Small intestine (tissue), 7 donors: ENCODE data around the gene ENO2. TPM values are rescaled to one million over a fixed set of nuclear protein-coding genes. Genes with fewer than 3 reads are reported as not detected.
"Not testable (repeated sequence)": the region's sequence is repeated elsewhere in the genome, so short reads cannot be mapped to it uniquely, and the experiment has no call there.

Source experiments
- DNase-seq, 2 donors: peaks; one replicate each; pipeline versions ENCODE4 v3.0.0 to v3.0.0-alpha.2; 2013
- FAIRE-seq: peaks from 2 replicates; lab custom pipeline; 2012; peaks lifted over from hg19 to GRCh38; lab: Jason Lieb, UNC
- H3K27ac ChIP-seq, 3 donors: one replicate each; pipeline ENCODE4 v1.5.1; 2013; ENCODE audit warnings: low read length in 2 of 3, mild to moderate bottlenecking in 2 of 3, control low read depth in 1 of 3, inconsistent platforms in 1 of 3, low read depth in 1 of 3, moderate library complexity in 1 of 3
- H3K27me3 ChIP-seq, 3 donors: one replicate each; pipeline ENCODE4 v1.6.1; 2013; ENCODE audit warnings: low read length in 3 of 3, inconsistent platforms in 1 of 3; ENCODE audit not compliant: control insufficient read depth in 3 of 3, insufficient read depth in 3 of 3
- H3K36me3 ChIP-seq, 3 donors: one replicate each; pipeline ENCODE4 v1.6.1; 2013; ENCODE audit warnings: low read length in 3 of 3, inconsistent platforms in 1 of 3, low read depth in 1 of 3, mild to moderate bottlenecking in 1 of 3, moderate library complexity in 1 of 3; ENCODE audit not compliant: control insufficient read depth in 3 of 3, insufficient read depth in 2 of 3
- H3K4me1 ChIP-seq, 3 donors: one replicate each; pipeline ENCODE4 v1.6.1; 2013; ENCODE audit warnings: low read length in 2 of 3, inconsistent platforms in 1 of 3, low read depth in 1 of 3, mild to moderate bottlenecking in 1 of 3, moderate library complexity in 1 of 3; ENCODE audit not compliant: control insufficient read depth in 3 of 3, insufficient read depth in 2 of 3
- H3K4me3 ChIP-seq, 3 donors: one replicate each; pipeline ENCODE4 v1.5.1; 2013; ENCODE audit warnings: low read length in 3 of 3, control low read depth in 1 of 3, inconsistent platforms in 1 of 3, low read depth in 1 of 3, mild to moderate bottlenecking in 1 of 3, moderate library complexity in 1 of 3
- H3K9me3 ChIP-seq, 2 donors: one replicate each; pipeline ENCODE4 v1.6.1; 2013; ENCODE audit warnings: low read depth in 1 of 2, low read length in 1 of 2; ENCODE audit not compliant: control insufficient read depth in 2 of 2, insufficient read depth in 1 of 2
- WGBS, 3 donors: extraction: QIAGEN DNeasy Blood & Tissue Kit; methylation state at CpG; one replicate each; pipeline ENCODE4 v1.1.7; 2013; 5-methylcytosine and 5-hydroxymethylcytosine counted together
- polyA plus RNA-seq, 4 donors: library from polyadenylated mRNA; stranded (reverse) in 3 of 4; unstranded in 1 of 4; fragments of 200-250 nt in 3 of 4; fragments of 120-200 nt in 1 of 4; gene quantifications; one replicate each; pipeline versions ENCODE4 v1.2.1 to v1.2.3, GENCODE V29; 2013
- donor health status: healthy with polysubstance abuse.
- donor health status: control.
- donor health status: control.
- donor health status: Bipolar disorder and iron deficiency.
- donor health status: healthy.

Gene ENO2
- polyA plus RNA-seq, 4 donors, result 0.67 to 19.1 (median 3.1) TPM

DNA sequence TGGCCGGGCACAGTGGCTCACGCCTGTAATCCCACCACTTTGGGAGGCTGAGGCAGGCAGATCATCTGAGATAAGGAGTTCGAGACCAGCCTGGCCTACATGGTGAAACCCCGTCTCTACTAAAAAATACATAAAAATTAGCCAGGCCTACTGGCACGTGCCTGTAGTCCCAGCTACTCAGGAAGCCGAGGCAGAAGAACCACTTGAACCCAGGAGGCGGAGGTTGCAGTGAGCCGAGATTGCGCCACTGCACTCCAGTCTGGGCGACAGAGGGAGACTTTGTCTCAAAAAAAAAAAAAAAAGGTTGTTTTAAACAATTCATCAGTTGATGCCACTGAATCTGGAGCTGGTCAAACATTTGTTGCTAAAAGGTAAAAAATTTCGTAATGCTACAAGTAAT is 34.6 kb upstream of the ENO2 start:
- not testable (repeated sequence) for H3K27ac ChIP-seq, H3K4me1 ChIP-seq, DNase-seq, H3K4me3 ChIP-seq, H3K9me3 ChIP-seq, H3K27me3 ChIP-seq, FAIRE-seq
- peaks cover 0 to 22% (median 0%) of the 10 kb centered on the region in 3 donors for H3K36me3 ChIP-seq
- 87 to 93% (median 87%) methylated on average over 11 of the region's 11 CpGs for WGBS, 3 donors

DNA sequence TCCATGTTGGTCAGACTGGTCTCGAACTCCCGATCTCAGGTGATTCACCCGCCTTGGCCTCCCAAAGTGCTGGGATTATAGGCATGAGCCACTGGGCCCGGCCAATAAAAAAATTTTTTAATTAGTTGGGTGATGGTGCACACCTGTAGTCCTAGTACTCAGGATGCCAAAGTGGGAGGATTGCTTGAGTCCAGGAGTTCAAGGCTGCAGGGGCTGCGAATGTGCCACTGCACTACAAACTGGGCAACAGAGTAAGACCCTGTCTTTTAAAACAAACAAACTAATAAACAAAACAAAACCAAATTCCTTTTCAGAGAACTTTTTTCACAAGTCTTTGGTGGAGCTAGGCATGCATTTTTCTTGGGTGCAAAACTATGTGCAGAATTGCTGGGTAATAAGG is 31.1 kb upstream of the ENO2 start:
- no peaks in the 10 kb centered on the region for H3K9me3 ChIP-seq
- no peak overlapping the region for H3K27ac ChIP-seq
- peaks cover 0 to 18% (median 0%) of the 10 kb centered on the region in 3 donors for H3K4me1 ChIP-seq
- H3K4me3 ChIP-seq, result no peak overlapping the region
- FAIRE-seq (no peak), DNase-seq (no peak)
- peaks cover 0 to 13% (median 0%) of the 10 kb centered on the region in 3 donors for H3K36me3 ChIP-seq
- 84 to 97% (median 94%) methylated on average over 5 of the region's 5 CpGs for WGBS, 3 donors
- H3K27me3 ChIP-seq, result no peaks in the 10 kb centered on the region

- Histone ChIP-seq H3K4me1 (peaks cover 0 to 18% (median 0%) of the 10 kb centered on the region in 3 donors), H3K9me3 (no peaks in the 10 kb centered on the region), H3K27me3 (no peaks in the 10 kb centered on the region), H3K4me3 (no peak overlapping the region), H3K27ac (no peak overlapping the region), H3K36me3 (peaks cover 0 to 13% (median 0%) of the 10 kb centered on the region in 3 donors)
- DNase-seq (no peak), FAIRE-seq (no peak)
- WGBS, 3 donors, result 91 to 94% (median 92%) methylated on average over 11 of the region's 11 CpGs
Observed at GRCh38 chr12:6883683-6884082, 30.7 kb upstream of the ENO2 start.

- Histone ChIP-seq H3K27me3 (no peaks in the 10 kb centered on the region), H3K9me3 (no peaks in the 10 kb centered on the region), H3K27ac (no peak overlapping the region), H3K4me3 (no peak overlapping the region), H3K4me1 (peaks cover 0 to 18% (median 0%) of the 10 kb centered on the region in 3 donors), H3K36me3 (peaks cover 0 to 13% (median 0%) of the 10 kb centered on the region in 3 donors)
- FAIRE-seq, result no peak
- 78 to 89% (median 83%) methylated on average over 22 of the region's 22 CpGs for WGBS, 3 donors
- no peak for DNase-seq
Observed at GRCh38 chr12:6884539-6884938, 29.8 kb upstream of the ENO2 start.

GRCh38 chr12:6886206-6886999 is 28.0 kb upstream of the ENO2 start:
- H3K4me3 ChIP-seq, DNase-seq, H3K9me3 ChIP-seq, FAIRE-seq, H3K27me3 ChIP-seq: not testable (repeated sequence)
- Histone ChIP-seq H3K4me1 (peaks cover 0 to 10% (median 0%) of the 10 kb centered on the region in 3 donors), H3K27ac (peak overlapping the region in 1 of 3 donors; percentile 79), H3K36me3 (peaks cover 0 to 13% (median 0%) of the 10 kb centered on the region in 3 donors)
- 46 to 65% (median 63%) methylated on average over 11 to 12 of the region's 15 CpGs for whole genome bisulfite sequencing, 3 donors

DNA sequence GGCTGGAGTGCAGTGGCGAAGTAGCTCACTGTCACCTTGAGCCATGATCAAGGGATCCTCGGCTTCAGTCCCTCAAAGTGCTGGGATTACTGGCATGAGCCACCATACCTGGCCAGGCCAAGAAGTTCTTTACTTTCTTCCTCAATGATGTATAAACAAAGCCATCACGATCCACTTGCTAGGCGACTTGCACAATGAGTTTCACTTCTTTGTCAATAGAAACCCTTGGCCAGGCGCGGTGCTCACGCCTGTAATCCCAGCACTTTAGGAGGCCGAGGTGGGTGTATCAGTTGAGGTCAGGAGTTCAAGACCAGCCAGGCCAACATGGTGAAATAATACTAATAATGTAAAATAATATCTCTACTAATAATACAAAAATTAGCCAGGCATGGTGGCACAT is 26.9 kb upstream of the ENO2 start:
- DNase-seq (peak; percentile 40 to 73), FAIRE-seq (no peak)
- Histone ChIP-seq H3K4me3 (no peak overlapping the region), H3K4me1 (peaks cover 0 to 14% (median 0%) of the 10 kb centered on the region in 3 donors), H3K36me3 (peaks cover 0 to 13% (median 0%) of the 10 kb centered on the region in 3 donors), H3K27me3 (no peaks in the 10 kb centered on the region), H3K9me3 (no peaks in the 10 kb centered on the region), H3K27ac (peak overlapping the region in 1 of 3 donors; percentile 79)
- WGBS, 3 donors, result 46 to 68% (median 58%) methylated on average over 8 of the region's 8 CpGs

GRCh38 chr12:6888360-6888759 is 26.0 kb upstream of the ENO2 start:
- 85 to 89% (median 85%) methylated on average over 2 of the region's 2 CpGs for WGBS, 3 donors
- FAIRE-seq, result no peak
- DNase-seq, result no peak

DNA sequence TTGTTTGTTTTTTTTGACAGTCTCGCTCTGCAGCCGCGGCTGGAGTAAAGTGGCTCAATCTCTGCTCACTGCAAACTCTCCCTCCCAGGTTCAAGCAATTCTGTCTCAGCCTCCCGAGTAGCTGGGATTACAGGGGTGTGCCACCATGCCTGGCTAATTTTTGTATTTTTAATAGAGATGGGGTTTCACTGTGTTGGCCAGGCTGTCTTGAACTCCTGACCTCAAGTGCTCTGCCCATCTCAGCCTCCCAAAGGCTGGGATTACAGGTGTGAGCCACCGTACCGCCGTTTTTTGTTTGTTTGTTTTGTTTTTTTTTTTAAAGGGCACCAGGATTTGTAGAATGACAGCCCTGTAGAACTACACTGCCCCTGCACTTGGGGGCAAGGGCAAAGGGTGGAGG is 25.6 kb upstream of the ENO2 start:
- not testable (repeated sequence) for H3K27me3 ChIP-seq, DNase-seq, H3K27ac ChIP-seq, H3K4me3 ChIP-seq, FAIRE-seq, H3K9me3 ChIP-seq, H3K36me3 ChIP-seq
- peaks cover 0 to 14% (median 0%) of the 10 kb centered on the region in 3 donors for H3K4me1 ChIP-seq
- 70 to 79% (median 72%) methylated on average over 7 of the region's 7 CpGs for WGBS, 3 donors

More at GRCh38 chr12:6888360-6888759, 26.0 kb upstream of the ENO2 start:
- H3K36me3 ChIP-seq, result peaks cover 0 to 13% (median 0%) of the 10 kb centered on the region in 3 donors
- no peaks in the 10 kb centered on the region for H3K9me3 ChIP-seq
- H3K27me3 ChIP-seq, result no peaks in the 10 kb centered on the region
- H3K4me1 ChIP-seq, result peaks cover 0 to 14% (median 0%) of the 10 kb centered on the region in 3 donors
- no peak overlapping the region for H3K27ac ChIP-seq
- H3K4me3 ChIP-seq, result no peak overlapping the region
